Measurements from ENCODE around the gene BCL2.

- no peak for TF ChIP-seq POLR2A (IDR thresholded peaks at IDR 0.05)
- TF ChIP-seq, protein P1, sequence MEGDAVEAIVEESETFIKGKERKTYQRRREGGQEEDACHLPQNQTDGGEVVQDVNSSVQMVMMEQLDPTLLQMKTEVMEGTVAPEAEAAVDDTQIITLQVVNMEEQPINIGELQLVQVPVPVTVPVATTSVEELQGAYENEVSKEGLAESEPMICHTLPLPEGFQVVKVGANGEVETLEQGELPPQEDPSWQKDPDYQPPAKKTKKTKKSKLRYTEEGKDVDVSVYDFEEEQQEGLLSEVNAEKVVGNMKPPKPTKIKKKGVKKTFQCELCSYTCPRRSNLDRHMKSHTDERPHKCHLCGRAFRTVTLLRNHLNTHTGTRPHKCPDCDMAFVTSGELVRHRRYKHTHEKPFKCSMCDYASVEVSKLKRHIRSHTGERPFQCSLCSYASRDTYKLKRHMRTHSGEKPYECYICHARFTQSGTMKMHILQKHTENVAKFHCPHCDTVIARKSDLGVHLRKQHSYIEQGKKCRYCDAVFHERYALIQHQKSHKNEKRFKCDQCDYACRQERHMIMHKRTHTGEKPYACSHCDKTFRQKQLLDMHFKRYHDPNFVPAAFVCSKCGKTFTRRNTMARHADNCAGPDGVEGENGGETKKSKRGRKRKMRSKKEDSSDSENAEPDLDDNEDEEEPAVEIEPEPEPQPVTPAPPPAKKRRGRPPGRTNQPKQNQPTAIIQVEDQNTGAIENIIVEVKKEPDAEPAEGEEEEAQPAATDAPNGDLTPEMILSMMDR (IDR thresholded peaks at IDR 0.05), result no peak
Observed at GRCh38 chr18:63179422-63179821, 140.1 kb downstream of the BCL2 start.
